Duodenal mucosa (tissue), 2 donors: ENCODE measurements around the gene SCN11A.

ENCODE experiments used
- H3K27ac ChIP-seq: one replicate; pipeline ENCODE4 v1.7.0; 2013; ENCODE audit warnings: low read depth, low read length
- H3K27me3 ChIP-seq, 2 donors: one replicate each; pipeline ENCODE4 v1.7.0; 2013; ENCODE audit warnings: low read length in 2 of 2, control low read depth in 1 of 2; ENCODE audit not compliant: insufficient read depth in 2 of 2, control insufficient read depth in 1 of 2
- H3K36me3 ChIP-seq, 2 donors: one replicate each; pipeline ENCODE4 v1.7.0; 2013; ENCODE audit warnings: low read length in 2 of 2, control low read depth in 1 of 2; ENCODE audit not compliant: insufficient read depth in 2 of 2, control insufficient read depth in 1 of 2
- H3K4me1 ChIP-seq, 2 donors: one replicate each; pipeline ENCODE4 v1.7.0; 2013; ENCODE audit warnings: low read length in 2 of 2, control low read depth in 1 of 2; ENCODE audit not compliant: insufficient read depth in 2 of 2, control insufficient read depth in 1 of 2
- H3K4me3 ChIP-seq, 2 donors: one replicate each; pipeline ENCODE4 v1.7.0; 2013; ENCODE audit warnings: low read length in 2 of 2, low read depth in 1 of 2
- H3K9ac ChIP-seq, 2 donors: one replicate each; pipeline ENCODE4 v1.7.0; 2013; ENCODE audit warnings: low read length in 2 of 2, low read depth in 1 of 2
- H3K9me3 ChIP-seq, 2 donors: one replicate each; pipeline ENCODE4 v1.7.0; 2013; ENCODE audit warnings: low read length in 2 of 2, control low read depth in 1 of 2; ENCODE audit not compliant: control insufficient read depth in 1 of 2

SCN11A gene

DNA sequence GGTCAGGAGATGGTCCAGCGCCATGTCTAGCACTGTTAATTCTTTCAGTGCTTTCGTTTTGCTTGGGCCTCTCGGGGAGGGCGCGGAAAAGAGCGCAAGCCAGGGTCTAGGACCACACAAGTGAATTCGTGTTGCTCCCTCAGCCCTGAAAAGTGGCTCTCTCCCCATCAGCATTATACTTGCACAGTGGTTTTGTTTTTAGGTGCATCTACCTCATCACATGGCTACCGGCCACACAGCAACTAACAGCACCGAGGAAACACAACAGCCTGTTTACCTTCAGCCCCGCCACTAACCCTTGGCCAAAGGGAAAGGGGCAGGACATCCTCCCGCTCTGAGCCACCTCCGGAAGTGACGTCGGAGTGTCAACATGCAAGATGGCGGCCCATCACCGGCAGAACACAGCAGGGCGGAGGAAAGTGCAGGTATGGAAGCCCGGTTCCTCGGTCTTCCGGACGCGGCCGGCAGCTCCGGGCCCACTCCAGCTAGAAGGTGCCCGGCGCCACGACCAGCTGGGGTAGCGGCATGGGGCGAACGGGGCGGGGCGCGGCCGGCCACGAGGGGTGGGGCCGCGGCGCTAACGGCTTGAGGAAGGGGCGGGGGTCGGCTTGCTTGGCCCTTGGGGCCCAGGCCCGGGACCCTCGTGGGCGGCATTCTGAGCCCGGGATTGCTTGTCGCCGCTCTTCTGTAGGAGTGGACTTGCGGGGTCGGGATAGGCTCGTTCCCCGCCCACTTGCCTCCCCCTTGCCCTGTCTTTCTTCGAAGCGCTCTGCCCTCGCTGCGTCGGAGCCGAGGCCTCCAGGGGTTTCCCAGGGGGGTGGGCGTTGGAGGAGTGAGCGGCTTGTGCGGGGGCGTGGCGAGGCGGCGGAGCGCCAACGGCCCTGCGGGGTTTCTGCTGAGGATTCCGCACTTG lies at the start of gene SCN11A, which contains the start of gene WDR48:
SCN11A (minus strand) TSS at position 296 of the 913 bp plus-strand sequence. CDS start 101,582 bp downstream, outside the sequence.
WDR48 (plus strand) TSS at position 368 of the 913 bp plus-strand sequence; CDS start at position 378, 10 bp downstream.
- peak within 1 kb of the TSS; percentile 84 for H3K27ac ChIP-seq
- peak within 1 kb of the TSS; percentile 85 to 92 for H3K9ac ChIP-seq
- H3K4me3 ChIP-seq = peak within 1 kb of the TSS; percentile 93 to 94
- no peaks in the 10 kb centered on the region for H3K36me3 ChIP-seq
- H3K4me1 ChIP-seq = peaks cover 14 to 22% of the 10 kb centered on the region in 2 donors
- H3K9me3 ChIP-seq = no peaks in the 10 kb centered on the region
- H3K27me3 ChIP-seq = no peaks in the 10 kb centered on the region

DNA sequence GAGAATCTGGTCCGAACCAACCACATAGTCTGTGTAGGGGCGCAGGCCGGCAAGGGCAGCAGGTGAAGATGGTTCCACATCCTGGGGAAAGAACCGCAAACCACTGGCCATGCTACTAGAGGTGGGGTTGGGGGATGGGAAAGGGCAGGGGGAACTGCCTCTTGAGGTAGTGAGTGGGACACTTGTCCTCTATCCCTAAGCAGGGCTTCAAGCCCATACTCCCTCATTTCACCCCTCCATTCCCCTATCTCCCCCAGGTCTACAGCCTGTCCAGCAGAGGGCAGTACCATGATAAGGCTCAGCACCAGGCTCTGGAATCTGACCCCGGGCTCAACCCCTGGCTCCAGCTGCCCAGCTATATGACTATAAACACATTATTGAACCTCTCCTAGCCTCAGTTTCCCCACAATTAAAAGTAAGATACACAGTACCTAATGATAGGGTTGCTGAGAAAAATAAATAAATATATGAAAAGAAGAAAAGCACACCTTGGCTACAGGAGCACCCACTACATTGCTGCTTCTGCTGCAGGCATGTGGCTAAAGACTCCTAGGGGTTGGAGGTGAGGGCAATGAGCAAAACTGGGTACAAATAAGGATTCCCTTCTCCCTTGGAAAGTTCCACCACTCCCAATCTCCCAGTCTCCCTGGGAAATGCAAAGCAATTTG lies 49.4 kb upstream of the SCN11A start:
- peaks cover 41 to 55% of the 10 kb centered on the region in 2 donors for H3K36me3 ChIP-seq
- H3K4me3 ChIP-seq = no peak overlapping the region
- peaks cover 26 to 28% of the 10 kb centered on the region in 2 donors for H3K4me1 ChIP-seq
- H3K27me3 ChIP-seq = no peaks in the 10 kb centered on the region
- no peak overlapping the region for H3K27ac ChIP-seq
- H3K9ac ChIP-seq = no peak overlapping the region
- H3K9me3 ChIP-seq = no peaks in the 10 kb centered on the region

DNA sequence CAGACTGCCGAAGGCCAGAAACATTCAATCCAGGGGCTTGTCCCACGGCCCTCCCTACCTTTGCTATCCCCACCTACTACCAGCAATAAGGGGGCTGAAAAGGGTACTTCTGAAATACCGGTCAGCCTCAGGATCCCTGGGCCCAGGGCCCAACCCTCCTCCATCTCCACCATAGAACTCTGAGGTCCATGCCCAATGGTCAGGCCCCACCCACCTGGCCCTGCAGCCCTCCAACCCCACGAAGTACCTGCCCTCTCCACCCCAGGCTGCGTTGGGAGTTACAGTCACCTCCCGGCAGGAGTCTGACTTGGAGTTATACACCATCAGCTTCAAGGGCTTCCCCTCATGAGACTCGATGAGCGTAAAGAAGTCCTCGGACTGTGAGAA lies 48.7 kb upstream of the SCN11A start:
- H3K4me1 ChIP-seq = peaks cover 20 to 21% of the 10 kb centered on the region in 2 donors
- no peak overlapping the region for H3K9ac ChIP-seq
- H3K27me3 ChIP-seq = no peaks in the 10 kb centered on the region
- peaks cover 41 to 61% of the 10 kb centered on the region in 2 donors for H3K36me3 ChIP-seq
- H3K9me3 ChIP-seq = no peaks in the 10 kb centered on the region
- H3K27ac ChIP-seq = no peak overlapping the region
- H3K4me3 ChIP-seq = no peak overlapping the region

DNA sequence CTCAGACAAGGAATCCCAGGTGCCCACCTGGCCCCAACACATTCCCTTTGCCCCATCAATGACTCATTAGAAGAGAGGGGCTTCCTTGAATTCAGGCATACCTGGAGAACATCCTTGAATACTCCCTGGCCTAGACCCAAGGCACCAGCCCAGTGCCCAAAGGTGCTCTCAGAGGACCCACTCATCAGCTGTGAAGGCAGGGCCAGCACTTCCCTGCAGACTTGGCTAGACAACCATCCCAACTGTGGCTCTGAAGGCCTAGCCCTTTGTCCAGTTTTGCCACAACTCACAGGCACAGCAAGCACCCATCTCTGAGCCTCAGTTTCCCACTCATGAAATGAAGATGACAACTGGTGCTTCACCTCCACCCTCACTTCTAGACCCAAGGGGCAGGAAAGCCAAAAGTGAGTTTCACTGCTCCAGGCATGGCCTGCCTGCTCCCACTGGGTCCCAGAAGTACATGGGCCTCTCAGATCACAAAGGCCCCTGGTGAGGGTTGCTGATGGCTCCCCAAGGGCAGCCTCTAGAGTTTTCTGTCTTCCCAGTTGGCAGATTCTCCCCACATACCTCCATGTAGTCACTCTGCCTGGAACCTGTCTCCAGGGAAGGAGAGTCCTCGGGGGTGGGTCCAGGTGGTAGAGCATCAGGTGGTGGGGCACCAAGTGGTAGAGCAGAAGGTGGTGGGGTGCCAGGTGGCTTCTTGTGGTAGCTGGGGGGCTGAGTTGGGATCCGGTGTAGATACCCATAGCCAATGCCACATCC lies 48.2 kb upstream of the SCN11A start:
- H3K27ac ChIP-seq = no peak overlapping the region
- H3K4me1 ChIP-seq = peaks cover 14 to 16% of the 10 kb centered on the region in 2 donors
- H3K4me3 ChIP-seq = no peak overlapping the region
- H3K9me3 ChIP-seq = no peaks in the 10 kb centered on the region
- no peak overlapping the region for H3K9ac ChIP-seq
- H3K36me3 ChIP-seq = peaks cover 41 to 66% of the 10 kb centered on the region in 2 donors
- no peaks in the 10 kb centered on the region for H3K27me3 ChIP-seq

DNA sequence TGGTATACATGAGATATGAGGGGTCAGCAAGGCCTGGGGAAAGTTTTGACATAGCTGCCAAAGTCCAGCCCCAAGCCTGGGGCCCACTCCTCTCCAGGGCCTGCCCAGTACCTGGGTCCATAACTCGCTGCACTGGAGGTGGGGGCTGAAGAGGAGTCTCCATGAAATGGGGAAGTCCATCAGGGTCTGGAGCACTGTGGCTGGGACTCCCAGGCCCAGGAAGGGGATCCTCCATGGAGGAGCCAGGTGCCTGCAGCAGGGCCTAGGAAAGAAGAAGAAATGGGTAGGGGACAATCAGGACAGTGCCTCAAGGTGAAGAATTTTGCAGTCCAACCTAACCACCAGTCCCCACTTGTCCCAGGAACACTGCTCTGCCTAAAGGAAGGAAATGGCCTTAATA lies 47.5 kb upstream of the SCN11A start:
- no peak overlapping the region for H3K4me3 ChIP-seq
- H3K4me1 ChIP-seq = peaks cover 7 to 9% of the 10 kb centered on the region in 2 donors
- H3K36me3 ChIP-seq = peaks cover 41 to 73% of the 10 kb centered on the region in 2 donors
- H3K27ac ChIP-seq = no peak overlapping the region
- H3K9ac ChIP-seq = no peak overlapping the region
- no peaks in the 10 kb centered on the region for H3K9me3 ChIP-seq
- H3K27me3 ChIP-seq = no peaks in the 10 kb centered on the region

DNA sequence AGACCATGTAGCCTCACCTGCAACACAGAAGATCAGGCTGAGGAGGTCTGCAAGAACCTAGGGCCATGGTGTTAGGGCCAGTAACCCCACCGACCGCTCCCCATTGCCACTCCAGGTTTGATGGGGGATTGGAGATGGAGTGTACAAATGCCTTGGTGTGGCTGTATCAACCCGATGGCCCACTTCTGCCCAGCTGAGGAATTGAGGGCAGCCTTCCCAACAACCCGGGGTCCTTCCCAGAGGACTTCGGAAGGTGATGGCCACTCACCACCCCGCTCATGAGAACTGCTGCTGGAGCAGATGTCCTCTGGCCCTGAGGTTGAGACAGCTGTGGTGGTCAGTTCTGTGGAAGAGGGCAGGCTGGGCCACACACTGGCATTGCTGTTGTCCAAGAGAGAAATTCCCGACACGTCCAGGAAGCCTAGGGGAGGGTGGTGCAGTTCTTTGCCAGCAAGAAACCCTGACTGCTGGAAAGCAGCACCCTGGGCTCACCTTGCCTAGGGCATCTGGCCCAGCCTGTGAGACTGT lies 46.8 kb upstream of the SCN11A start:
- no peak overlapping the region for H3K4me3 ChIP-seq
- H3K27me3 ChIP-seq = no peaks in the 10 kb centered on the region
- H3K36me3 ChIP-seq = peaks cover 35 to 80% of the 10 kb centered on the region in 2 donors
- no peak overlapping the region for H3K27ac ChIP-seq
- H3K9ac ChIP-seq = no peak overlapping the region
- H3K9me3 ChIP-seq = no peaks in the 10 kb centered on the region
- H3K4me1 ChIP-seq = peaks cover 2 to 4% of the 10 kb centered on the region in 2 donors

DNA sequence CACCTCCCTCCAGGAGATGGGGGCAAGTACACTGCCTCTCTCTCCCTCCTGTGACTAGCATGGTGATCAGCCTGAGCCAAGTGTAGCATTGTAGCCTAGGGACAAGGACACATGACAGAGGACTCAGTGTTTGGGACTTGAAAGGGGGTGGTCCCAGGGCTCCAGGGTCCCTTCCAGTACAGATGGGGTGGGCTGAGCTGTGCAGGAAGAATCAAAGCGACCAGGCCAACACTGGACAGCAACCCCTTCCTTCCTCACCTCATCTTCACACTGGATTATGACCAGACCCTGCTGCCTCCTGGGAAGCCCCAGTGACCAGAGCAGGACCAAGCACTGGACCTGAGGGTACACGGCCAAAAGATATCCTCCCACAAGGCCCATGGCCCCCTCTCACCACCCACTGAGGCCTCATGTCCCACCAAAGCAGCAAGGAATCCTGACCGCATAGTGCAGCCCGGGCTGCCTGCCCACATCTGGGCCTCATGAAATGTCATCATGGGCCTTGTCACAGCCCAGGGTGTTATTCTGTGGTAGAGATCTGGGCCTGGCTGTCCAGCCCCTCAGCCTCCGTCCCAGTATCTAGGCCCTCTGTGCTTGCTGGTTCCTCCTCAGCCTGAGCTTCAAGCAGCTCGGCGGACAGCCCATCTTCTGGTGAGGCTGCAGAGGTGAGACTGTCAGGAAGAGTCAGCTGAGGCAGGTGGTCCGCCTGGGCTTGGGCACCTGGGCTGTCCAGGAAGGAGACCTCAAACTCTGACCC lies 46.1 kb upstream of the SCN11A start:
- peaks cover 33 to 86% of the 10 kb centered on the region in 2 donors for H3K36me3 ChIP-seq
- no peak overlapping the region for H3K4me3 ChIP-seq
- no peaks in the 10 kb centered on the region for H3K9me3 ChIP-seq
- H3K4me1 ChIP-seq = peaks cover 0 to 4% of the 10 kb centered on the region in 2 donors
- H3K27me3 ChIP-seq = no peaks in the 10 kb centered on the region
- no peak overlapping the region for H3K9ac ChIP-seq
- H3K27ac ChIP-seq = no peak overlapping the region

DNA sequence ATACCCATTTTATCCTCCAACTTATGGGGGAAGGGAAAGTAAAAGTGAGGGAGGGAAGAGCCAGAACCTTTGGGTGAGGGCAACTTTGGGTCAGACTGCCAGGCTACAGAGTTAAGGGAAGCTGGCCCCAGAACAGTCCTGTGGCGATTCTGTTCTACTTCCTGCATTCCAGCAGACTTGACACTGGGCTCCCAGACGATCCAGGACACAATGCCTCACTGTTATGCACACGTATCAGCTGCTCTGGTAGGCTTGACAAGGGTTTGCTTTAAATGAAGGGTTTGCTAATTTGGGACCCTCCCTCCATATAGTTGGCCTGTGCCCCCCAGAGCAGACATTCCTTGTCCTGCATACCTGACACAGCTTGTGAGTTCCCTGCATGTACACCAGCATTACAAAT lies 45.0 kb upstream of the SCN11A start:
- H3K36me3 ChIP-seq = peaks cover 33 to 91% of the 10 kb centered on the region in 2 donors

DNA sequence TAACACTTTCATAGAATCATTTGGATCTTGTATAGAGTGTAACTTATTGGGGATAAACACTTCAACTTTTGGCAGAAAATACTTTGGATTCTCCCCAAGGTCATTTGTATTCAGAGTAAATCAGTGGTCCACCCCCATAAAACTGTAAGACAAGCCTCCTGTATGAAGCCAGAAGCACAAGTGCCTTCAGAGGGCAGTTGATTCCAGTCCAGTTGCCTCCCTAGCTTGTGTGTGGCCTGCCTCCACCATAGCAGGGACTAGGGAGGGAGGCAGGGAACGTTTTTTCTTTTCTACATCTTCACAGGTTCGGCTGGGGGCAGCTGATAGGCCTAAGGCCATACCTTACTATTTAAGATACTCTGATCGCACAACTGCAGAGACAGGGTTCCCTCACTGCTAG lies 44.0 kb upstream of the SCN11A start:
- Histone ChIP-seq H3K36me3 (peaks cover 38 to 93% of the 10 kb centered on the region in 2 donors), H3K9me3 (no peaks in the 10 kb centered on the region), H3K9ac (no peak overlapping the region)

More for the DNA sequence above, 45.0 kb upstream of the SCN11A start:
- no peaks in the 10 kb centered on the region for H3K9me3 ChIP-seq
- no peak overlapping the region for H3K9ac ChIP-seq
- H3K4me1 ChIP-seq = peaks cover 0 to 4% of the 10 kb centered on the region in 2 donors
- H3K4me3 ChIP-seq = no peak overlapping the region
- H3K27me3 ChIP-seq = no peaks in the 10 kb centered on the region
- no peak overlapping the region for H3K27ac ChIP-seq

More for the DNA sequence above, 44.0 kb upstream of the SCN11A start:
- Histone ChIP-seq H3K4me3 (no peak overlapping the region), H3K4me1 (no peaks in the 10 kb centered on the region), H3K27ac (no peak overlapping the region), H3K27me3 (no peaks in the 10 kb centered on the region)
